HS-27A (cell line): ENCODE results near the gene CPD.
"Not testable (repeated sequence)": the region's sequence is repeated elsewhere in the genome, so short reads cannot be mapped to it uniquely, and the experiment has no call there.

Source experiments
- DNase-seq: peaks from one replicate; pipeline ENCODE4 v3.0.0-alpha.2; 2012; ENCODE audit warnings: low read depth, missing footprints

Gene CPD

GRCh38 chr17:30388321-30389179 lies 9.8 kb downstream of the CPD start:
- no peak for DNase-seq

- no peak for DNase-seq
Measured at GRCh38 chr17:30389756-30390300, 11.1 kb downstream of the CPD start.

GRCh38 chr17:30391534-30391933 lies 12.8 kb downstream of the CPD start:
- DNase-seq, result no peak

GRCh38 chr17:30393491-30393890 lies 14.8 kb downstream of the CPD start:
- no peak for DNase-seq

- no peak for DNase-seq
Measured at GRCh38 chr17:30393911-30394867, 15.5 kb downstream of the CPD start.

GRCh38 chr17:30395398-30396022 lies 16.8 kb downstream of the CPD start:
- DNase-seq, result no peak

GRCh38 chr17:30396129-30396528 lies 17.4 kb downstream of the CPD start:
- DNase-seq, result no peak

GRCh38 chr17:30396612-30397011 lies 17.9 kb downstream of the CPD start:
- no peak for DNase-seq

GRCh38 chr17:30398328-30399041 lies 19.8 kb downstream of the CPD start:
- no peak for DNase-seq

GRCh38 chr17:30401097-30401496 lies 22.4 kb downstream of the CPD start:
- no peak for DNase-seq

- DNase-seq, result no peak
Measured at GRCh38 chr17:30405161-30405560, 26.4 kb downstream of the CPD start.

GRCh38 chr17:30410627-30411026 lies 31.9 kb downstream of the CPD start:
- DNase-seq, result not testable (repeated sequence)

- DNase-seq, result not testable (repeated sequence)
Measured at GRCh38 chr17:30412008-30412496, 33.3 kb downstream of the CPD start.

GRCh38 chr17:30413109-30413508 lies 34.4 kb downstream of the CPD start:
- no peak for DNase-seq

GRCh38 chr17:30414486-30414885 lies 35.8 kb downstream of the CPD start:
- DNase-seq, result no peak

GRCh38 chr17:30415491-30415890 lies 36.8 kb downstream of the CPD start:
- DNase-seq, result no peak

GRCh38 chr17:30418070-30418469 lies 39.3 kb downstream of the CPD start:
- DNase-seq, result not testable (repeated sequence)

GRCh38 chr17:30421592-30421991 lies 42.9 kb downstream of the CPD start:
- DNase-seq, result no peak

GRCh38 chr17:30422171-30422570 lies 43.4 kb downstream of the CPD start:
- DNase-seq, result no peak

GRCh38 chr17:30424471-30424870 lies 45.7 kb downstream of the CPD start:
- DNase-seq, result no peak

- no peak for DNase-seq
Measured at GRCh38 chr17:30426292-30426691, 47.6 kb downstream of the CPD start.
